Measurements from ENCODE around the gene OR10P1. TPM values are rescaled to one million over a fixed set of nuclear protein-coding genes. Genes with fewer than 3 reads are reported as not detected.
A peak's percentile ranks its signal among the peaks of the same experiment; 100 is the strongest.
"Not testable (repeated sequence)": the region's sequence is repeated elsewhere in the genome, so short reads cannot be mapped to it uniquely, and the experiment has no call there.

The OR10P1 gene
- total and polyA plus RNA-seq, 10 of the 15 experiments (the other 5 are each of a cell fraction or from before 2014, with no cell fraction given): not detected

DNA sequence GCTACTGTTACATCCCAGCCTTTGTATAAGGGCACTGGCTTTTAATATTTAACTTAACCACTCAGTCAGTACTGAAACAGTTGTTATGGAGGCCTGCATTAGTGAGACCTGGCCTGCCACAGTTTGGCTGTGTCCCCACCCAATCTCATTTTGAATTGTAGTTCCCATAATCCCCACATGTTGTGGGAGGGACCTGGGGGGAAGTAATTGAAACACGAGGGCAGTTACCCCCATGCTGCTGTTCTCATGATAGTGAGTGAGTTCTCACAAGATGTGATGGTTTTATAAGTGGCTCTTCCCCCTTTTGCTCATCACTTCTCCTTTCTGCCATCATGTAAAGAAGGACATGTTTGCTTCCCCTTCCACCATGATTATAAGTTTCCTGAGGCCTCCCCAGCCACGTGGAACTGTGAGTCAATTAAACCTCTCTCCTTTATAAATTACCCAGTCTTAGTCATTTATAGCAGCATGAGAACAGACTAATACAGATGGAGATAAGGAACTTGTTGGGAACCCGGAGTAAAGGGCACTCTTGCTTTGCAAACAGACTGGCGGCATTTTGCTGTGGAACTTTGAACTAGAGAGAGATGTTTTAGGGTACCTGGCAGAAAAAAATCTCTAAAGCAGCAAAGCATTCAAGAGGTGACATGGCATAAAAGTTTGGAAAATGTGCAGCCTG lies 14.1 kb downstream of the OR10P1 start:
- H3K9me3 ChIP-seq (replicated peaks; ENCODE audit: control insufficient read depth, insufficient read depth, low read length); H3K4me1 ChIP-seq (ENCODE audit: control insufficient read depth, insufficient read depth, low read length); DNase-seq (ENCODE audit: low read depth, low spot score); in situ Hi-C loops (cut with MboI); H2AFZ ChIP-seq (ENCODE audit: control insufficient read depth, low read depth, low read length); intact Hi-C loops (cut with micrococcal nuclease; ENCODE audit: unreplicated experiment); H3K4me3 ChIP-seq; H3K4me2 ChIP-seq (ENCODE audit: control insufficient read depth, insufficient read depth); H3K79me2 ChIP-seq (ENCODE audit: control insufficient read depth, insufficient read depth, low read length); H3K36me3 ChIP-seq (ENCODE audit: control insufficient read depth in 2 of 2, insufficient read depth in 2 of 2, low read length in 1 of 2); H3K27ac ChIP-seq (ENCODE audit: control insufficient read depth, insufficient read depth); RAD21 ChIA-PET (ENCODE audit: unreplicated experiment); CTCF ChIA-PET; H4K20me1 ChIP-seq (ENCODE audit: control insufficient read depth, insufficient read depth); ATAC-seq; POLR2A ChIA-PET; H3K9ac ChIP-seq (ENCODE audit: control insufficient read depth, insufficient read depth, low read length); FAIRE-seq; BruUV-seq (replicated peaks); H3K27me3 ChIP-seq (replicated peaks in 1 of 2; ENCODE audit: control insufficient read depth in 2 of 2, insufficient read depth in 2 of 2, low read length in 1 of 2): not testable (repeated sequence)
- WGBS (ENCODE audit: insufficient coverage, insufficient replicate concordance, low lambda C conversion rate, missing lambda C conversion rate): 1% methylated on average over 4 of the region's 4 CpGs
- SMC1A ChIA-PET (ENCODE audit: uncharacterized antibody, unreplicated experiment): interaction anchor here (0.8 kb wide), 1 partner anchor 36 kb away, joined by 3 read pairs; no protein-coding TSS in a partner anchor
- 0 out of 2 replicates have a peak, but pooled peaks have one; percentile 16 for TF ChIP-seq SPI1 (IDR thresholded peaks at IDR 0.05; ENCODE audit: borderline replicate concordance, insufficient read depth, low read depth, low read length)

GRCh38 chr12:55651299-55651683 lies 14.6 kb downstream of the OR10P1 start:
- H2AFZ ChIP-seq (ENCODE audit: control insufficient read depth, low read depth, low read length): no peak overlapping the region
- H3K27ac ChIP-seq (ENCODE audit: control insufficient read depth, insufficient read depth): no peak overlapping the region
- BruUV-seq (replicated peaks): no TSS peak
- FAIRE-seq (no peak), DNase-seq (ENCODE audit: low read depth, low spot score) (no peak), ATAC-seq (no peak)
- ChIA-PET SMC1A (ENCODE audit: uncharacterized antibody, unreplicated experiment) (interaction anchor here (0.8 kb wide), 1 partner anchor 37 kb away, joined by 3 read pairs; no protein-coding TSS in a partner anchor), POLR2A (no interaction called here), RAD21 (ENCODE audit: unreplicated experiment) (no interaction called here), CTCF (no interaction called here)
- no peak overlapping the region for H3K4me3 ChIP-seq
- H3K9ac ChIP-seq (ENCODE audit: control insufficient read depth, insufficient read depth, low read length): no peak overlapping the region
- intact Hi-C loops (cut with micrococcal nuclease; ENCODE audit: unreplicated experiment): no loop called here
- no peaks in the 10 kb centered on the region for H3K79me2 ChIP-seq (ENCODE audit: control insufficient read depth, insufficient read depth, low read length)
- H3K4me2 ChIP-seq (ENCODE audit: control insufficient read depth, insufficient read depth): no peak overlapping the region
- H3K36me3 ChIP-seq (ENCODE audit: control insufficient read depth in 2 of 2, insufficient read depth in 2 of 2, low read length in 1 of 2): no peaks in the 10 kb centered on the region
- WGBS (ENCODE audit: insufficient coverage, insufficient replicate concordance, low lambda C conversion rate, missing lambda C conversion rate): 37% methylated on average over 5 of the region's 5 CpGs
- in situ Hi-C loops (cut with MboI): no loop called here
- H3K9me3 ChIP-seq (replicated peaks; ENCODE audit: control insufficient read depth, insufficient read depth, low read length): peaks cover 8% of the 10 kb centered on the region; the same call in 2 of the 3 replicates
- H3K27me3 ChIP-seq (replicated peaks in 1 of 2; ENCODE audit: control insufficient read depth in 2 of 2, insufficient read depth in 2 of 2, low read length in 1 of 2): no peaks in the 10 kb centered on the region
- peaks cover 4% of the 10 kb centered on the region for H3K4me1 ChIP-seq (ENCODE audit: control insufficient read depth, insufficient read depth, low read length)
- no peaks in the 10 kb centered on the region for H4K20me1 ChIP-seq (ENCODE audit: control insufficient read depth, insufficient read depth)
- TF ChIP-seq KLF5 (IDR thresholded peaks at IDR 0.05; ENCODE audit: partially characterized antibody) (no peak), PRDM15 (CRISPR knock-in tag; IDR thresholded peaks at IDR 0.05) (no peak), SMAD1 (IDR thresholded peaks at IDR 0.05; ENCODE audit: low read depth, partially characterized antibody) (no peak), ZNF274 (IDR thresholded peaks at IDR 0.05; ENCODE audit: insufficient read depth, insufficient read length) (no peak), TAF1 (IDR thresholded peaks at IDR 0.05; ENCODE audit: borderline replicate concordance, low read depth, low read length) (no peak), CBX3 (IDR thresholded peaks at IDR 0.05; ENCODE audit: borderline replicate concordance, low read depth) (no peak), BCL3 (IDR thresholded peaks at IDR 0.05; ENCODE audit: borderline replicate concordance, insufficient read depth, low read depth, low read length, poor library complexity, severe bottlenecking) (no peak)
- TF ChIP-seq, protein P1, sequence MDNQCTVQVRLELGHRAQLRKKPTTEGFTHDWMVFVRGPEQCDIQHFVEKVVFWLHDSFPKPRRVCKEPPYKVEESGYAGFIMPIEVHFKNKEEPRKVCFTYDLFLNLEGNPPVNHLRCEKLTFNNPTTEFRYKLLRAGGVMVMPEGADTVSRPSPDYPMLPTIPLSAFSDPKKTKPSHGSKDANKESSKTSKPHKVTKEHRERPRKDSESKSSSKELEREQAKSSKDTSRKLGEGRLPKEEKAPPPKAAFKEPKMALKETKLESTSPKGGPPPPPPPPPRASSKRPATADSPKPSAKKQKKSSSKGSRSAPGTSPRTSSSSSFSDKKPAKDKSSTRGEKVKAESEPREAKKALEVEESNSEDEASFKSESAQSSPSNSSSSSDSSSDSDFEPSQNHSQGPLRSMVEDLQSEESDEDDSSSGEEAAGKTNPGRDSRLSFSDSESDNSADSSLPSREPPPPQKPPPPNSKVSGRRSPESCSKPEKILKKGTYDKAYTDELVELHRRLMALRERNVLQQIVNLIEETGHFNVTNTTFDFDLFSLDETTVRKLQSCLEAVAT (IDR thresholded peaks at IDR 0.05): no peak

Measured in GM12878 (cell line).